ENCODE data around the gene EPHB1.

DNA sequence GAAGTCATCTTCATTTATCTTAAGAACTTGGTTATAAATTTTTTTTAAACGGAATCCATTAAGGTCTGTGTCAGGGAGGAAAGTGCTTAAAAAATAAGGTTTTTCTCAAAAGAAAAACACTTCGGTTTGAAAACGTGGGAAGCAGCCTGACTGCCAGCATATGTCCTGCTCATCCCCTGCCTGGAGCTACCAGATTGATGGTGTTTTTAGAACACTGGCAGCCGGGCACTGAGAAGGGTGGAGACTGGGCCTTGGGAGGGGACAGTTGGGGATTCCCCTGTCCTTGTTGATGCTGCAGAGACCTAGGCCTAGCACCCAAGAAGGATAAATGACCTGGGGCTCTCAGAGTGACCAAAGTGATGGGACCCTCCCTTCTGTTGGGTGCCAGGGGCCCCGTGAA lies 296.9 kb downstream of the EPHB1 start:
- TF ChIP-seq, protein P1, sequence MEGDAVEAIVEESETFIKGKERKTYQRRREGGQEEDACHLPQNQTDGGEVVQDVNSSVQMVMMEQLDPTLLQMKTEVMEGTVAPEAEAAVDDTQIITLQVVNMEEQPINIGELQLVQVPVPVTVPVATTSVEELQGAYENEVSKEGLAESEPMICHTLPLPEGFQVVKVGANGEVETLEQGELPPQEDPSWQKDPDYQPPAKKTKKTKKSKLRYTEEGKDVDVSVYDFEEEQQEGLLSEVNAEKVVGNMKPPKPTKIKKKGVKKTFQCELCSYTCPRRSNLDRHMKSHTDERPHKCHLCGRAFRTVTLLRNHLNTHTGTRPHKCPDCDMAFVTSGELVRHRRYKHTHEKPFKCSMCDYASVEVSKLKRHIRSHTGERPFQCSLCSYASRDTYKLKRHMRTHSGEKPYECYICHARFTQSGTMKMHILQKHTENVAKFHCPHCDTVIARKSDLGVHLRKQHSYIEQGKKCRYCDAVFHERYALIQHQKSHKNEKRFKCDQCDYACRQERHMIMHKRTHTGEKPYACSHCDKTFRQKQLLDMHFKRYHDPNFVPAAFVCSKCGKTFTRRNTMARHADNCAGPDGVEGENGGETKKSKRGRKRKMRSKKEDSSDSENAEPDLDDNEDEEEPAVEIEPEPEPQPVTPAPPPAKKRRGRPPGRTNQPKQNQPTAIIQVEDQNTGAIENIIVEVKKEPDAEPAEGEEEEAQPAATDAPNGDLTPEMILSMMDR (IDR thresholded peaks at IDR 0.05; ENCODE audit: low read length): no peak
- TF ChIP-seq EZH2 (IDR thresholded peaks at IDR 0.05; ENCODE audit: borderline replicate concordance, low read length): no peak
